ENCODE results near the gene APCDD1L.

- no peak for TF ChIP-seq CTCF (IDR thresholded peaks at IDR 0.05)
- TF ChIP-seq POLR2A (IDR thresholded peaks at IDR 0.05), result no peak
Observed at GRCh38 chr20:58424218-58424969, 90.8 kb downstream of the APCDD1L start.

All from heart left ventricle (tissue), 13 donors.